HEK293T (cell line): Measurements from ENCODE around the gene DHRSX.

Experiments used
- ARNT ChIP-seq: fragments of 450-650 bp; IDR thresholded peaks from 2 replicates; pipeline ENCODE4 v1.6.1; 2017; ENCODE audit warnings: mild to moderate bottlenecking
- BHLHE40 ChIP-seq: fragments of 450-650 bp; IDR thresholded peaks from 2 replicates; pipeline ENCODE4 v1.6.1; 2016; ENCODE audit warnings: mild to moderate bottlenecking, moderate library complexity, borderline replicate concordance
- ELF4 ChIP-seq: fragments of 450-650 bp; IDR thresholded peaks from 2 replicates; pipeline ENCODE4 v1.6.1; 2017; ENCODE audit warnings: antibody characterized with exemption
- FOXA1 ChIP-seq: fragments of 450-650 bp; IDR thresholded peaks from 2 replicates; pipeline ENCODE4 v1.6.1; 2016; ENCODE audit warnings: mild to moderate bottlenecking
- FOXK2 ChIP-seq: fragments of 450-650 bp; IDR thresholded peaks from 2 replicates; pipeline ENCODE4 v1.6.1; 2016; ENCODE audit warnings: mild to moderate bottlenecking
- LEF1 ChIP-seq: fragments of 450-650 bp; IDR thresholded peaks from 2 replicates; pipeline ENCODE4 v1.6.1; 2017; ENCODE audit warnings: mild to moderate bottlenecking, borderline replicate concordance
- SUZ12 ChIP-seq: fragments of 450-650 bp; IDR thresholded peaks from 2 replicates; pipeline ENCODE4 v1.6.1; 2016; ENCODE audit warnings: mild to moderate bottlenecking
- ZNF384 ChIP-seq: fragments of 450-650 bp; IDR thresholded peaks from 2 replicates; pipeline ENCODE4 v1.6.1; 2016

- no peak for TF ChIP-seq LEF1
- no peak for TF ChIP-seq ELF4
- no peak for TF ChIP-seq FOXA1
- no peak for TF ChIP-seq BHLHE40
- TF ChIP-seq SUZ12: no peak
- TF ChIP-seq ZNF384: no peak
- no peak for TF ChIP-seq ARNT
- no peak for TF ChIP-seq FOXK2
Measured at GRCh38 chrX:2371026-2371711, 129.6 kb downstream of the DHRSX start.
